Prostate gland (tissue), 2 donors: ENCODE data around the gene SATB1.

Experiments
- POLR2A ChIP-seq: fragments of 450-650 bp; IDR thresholded peaks from one replicate; pipeline ENCODE4 v1.6.1; 2016; ENCODE audit warnings: antibody characterized with exemption, mild to moderate bottlenecking
- POLR2AphosphoS5 ChIP-seq: sonication (generic); formaldehyde crosslinking; IDR thresholded peaks from one replicate; pipeline ENCODE4 v1.6.1; 2017; ENCODE audit warnings: antibody characterized with exemption
- TF ChIP-seq, protein P1 (sequence below), 4 experiments: fragments of 200-600 bp in 2 of 4; fragments of 450-650 bp in 2 of 4; sonication (generic) in 2 of 4; IDR thresholded peaks; 1 replicate in 3 of 4; 2 replicates in 1 of 4; pipeline ENCODE4 v1.5.1; 2016 to 2019; ENCODE audit warnings: antibody characterized with exemption in 4 of 4, mild to moderate bottlenecking in 2 of 4, moderate library complexity in 2 of 4

GRCh38 chr3:18469775-18470174 lies 44.6 kb upstream of the SATB1 start:
- TF ChIP-seq, protein P1, sequence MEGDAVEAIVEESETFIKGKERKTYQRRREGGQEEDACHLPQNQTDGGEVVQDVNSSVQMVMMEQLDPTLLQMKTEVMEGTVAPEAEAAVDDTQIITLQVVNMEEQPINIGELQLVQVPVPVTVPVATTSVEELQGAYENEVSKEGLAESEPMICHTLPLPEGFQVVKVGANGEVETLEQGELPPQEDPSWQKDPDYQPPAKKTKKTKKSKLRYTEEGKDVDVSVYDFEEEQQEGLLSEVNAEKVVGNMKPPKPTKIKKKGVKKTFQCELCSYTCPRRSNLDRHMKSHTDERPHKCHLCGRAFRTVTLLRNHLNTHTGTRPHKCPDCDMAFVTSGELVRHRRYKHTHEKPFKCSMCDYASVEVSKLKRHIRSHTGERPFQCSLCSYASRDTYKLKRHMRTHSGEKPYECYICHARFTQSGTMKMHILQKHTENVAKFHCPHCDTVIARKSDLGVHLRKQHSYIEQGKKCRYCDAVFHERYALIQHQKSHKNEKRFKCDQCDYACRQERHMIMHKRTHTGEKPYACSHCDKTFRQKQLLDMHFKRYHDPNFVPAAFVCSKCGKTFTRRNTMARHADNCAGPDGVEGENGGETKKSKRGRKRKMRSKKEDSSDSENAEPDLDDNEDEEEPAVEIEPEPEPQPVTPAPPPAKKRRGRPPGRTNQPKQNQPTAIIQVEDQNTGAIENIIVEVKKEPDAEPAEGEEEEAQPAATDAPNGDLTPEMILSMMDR (IDR thresholded peaks at IDR 0.05): no peak
- TF ChIP-seq POLR2AphosphoS5: no peak
- TF ChIP-seq POLR2A: no peak
